ENCODE data around the gene RYR1. TPM values are rescaled to one million over a fixed set of nuclear protein-coding genes. Genes with fewer than 3 reads are reported as not detected.
A peak's percentile ranks its signal among the peaks of the same experiment; 100 is the strongest.

Gene RYR1
- total RNA-seq (2021; fragmentation: NEBNext Ultra II Directional; extraction: Animal tissue kit (Norgen Biotek cat#: 25700)), result 10.7 and 11.8 TPM in 2 replicates
- 5.8 and 12.3 TPM in 2 replicates for polyA plus RNA-seq (2011; rRNA removed)
- polyA plus RNA-seq (2011; cell fraction: cytosol; rRNA removed), result 7.8 TPM
- 53.4 TPM for polyA plus RNA-seq (2011; cell fraction: nucleus; rRNA removed)
- polyA plus RNA-seq (2012, experiment 1 of 2), result 18.4 to 26.0 TPM (median 21.8 TPM) in 4 replicates
- 10.9 TPM for polyA plus RNA-seq (2012, experiment 2 of 2)
- 7.2 TPM for polyA plus RNA-seq (2013, experiment 1 of 2)
- 5.7 TPM for polyA plus RNA-seq (2013, experiment 2 of 2)
- polyA minus RNA-seq (2011; rRNA and poly(A)+ RNA removed), result 8.8 and 9.9 TPM in 2 replicates
- polyA minus RNA-seq (2011; cell fraction: cytosol; rRNA and poly(A)+ RNA removed), result 6.8 TPM
- 27.4 TPM for polyA minus RNA-seq (2011; cell fraction: nucleus; rRNA and poly(A)+ RNA removed)
- long read RNA-seq, experiment 1, partial matches to known transcripts, result 1 of 6 reads
- long read RNA-seq, experiment 1, other reads (novel, unspliced or antisense), result 5 of 6 reads
- long read RNA-seq, experiment 2, partial matches to known transcripts, result 1 of 7 reads
- long read RNA-seq, experiment 2, other reads (novel, unspliced or antisense), result 6 of 7 reads

GRCh38 chr19:38433268-38433733 lies at the start of gene RYR1:
TSS of gene RYR1 (plus strand) at chr19:38433691. CDS start at chr19:38433830, 139 bp downstream.
- no peak within 1 kb of the TSS; the same call in 1 of the 2 replicates for H2BK20ac ChIP-seq (ENCODE audit: low read length)
- POLR2A ChIA-PET (ENCODE audit: partially characterized antibody), result no interaction called here
- H3K36me3 ChIP-seq (ENCODE audit: control insufficient read depth in 2 of 4, insufficient read depth in 4 of 4, low read length in 3 of 4), result no peaks in the 10 kb centered on the region
- H3K23me2 ChIP-seq (ENCODE audit: low read depth, low read length), result peaks cover 8% of the 10 kb centered on the region; the same call in 1 of the 2 replicates
- peak within 1 kb of the TSS in 3 of 4 experiments; percentile 17 to 44 (median 25); a peak in 4 of 7 replicates for H3K9ac ChIP-seq (replicated peaks in 1 of 4; ENCODE audit: extremely low read depth in 1 of 4, low read depth in 3 of 4, low read length in 3 of 4)
- H2BK15ac ChIP-seq (ENCODE audit: low read length), result no peak within 1 kb of the TSS
- peak within 1 kb of the TSS; percentile 96 for H3K4me2 ChIP-seq (ENCODE audit: insufficient read depth in 1 of 2, low read depth in 2 of 2, low read length in 2 of 2)
- no peak within 1 kb of the TSS for H3K14ac ChIP-seq (ENCODE audit: insufficient read length)
- peak within 1 kb of the TSS; percentile 12 for H4K91ac ChIP-seq (replicated peaks; ENCODE audit: insufficient read length, low read length)
- no peak within 1 kb of the TSS; the same call in 1 of the 2 replicates for H2AFZ ChIP-seq (ENCODE audit: low read length)
- H2BK120ac ChIP-seq (replicated peaks; ENCODE audit: low read depth, low read length), result peak within 1 kb of the TSS; percentile 19
- H4K20me1 ChIP-seq (replicated peaks in 1 of 2; ENCODE audit: control insufficient read depth in 1 of 2, insufficient read depth in 2 of 2, low read length in 2 of 2), result no peaks in the 10 kb centered on the region
- peaks cover 5 to 10% (median 7%) of the 10 kb centered on the region in 4 experiments; a peak in 6 of 7 replicates for H3K4me1 ChIP-seq (replicated peaks in 1 of 4; ENCODE audit: control insufficient read depth in 3 of 4, insufficient read depth in 4 of 4, low read length in 3 of 4)
- peak within 1 kb of the TSS; percentile 48; the same call in 1 of the 2 replicates for H2BK5ac ChIP-seq (ENCODE audit: low read depth, low read length)
- no peak within 1 kb of the TSS for H2AK5ac ChIP-seq (ENCODE audit: low read depth, low read length)
- 28% methylated on average over 11 of the region's 20 CpGs; no CpG with 5 or more reads in 1 of the 2 experiments for WGBS, 2 experiments (ENCODE audit: extremely low coverage in 1 of 2, insufficient coverage in 1 of 2, insufficient read length in 1 of 2, insufficient replicate concordance in 2 of 2, low coverage in 1 of 2, low lambda C conversion rate in 2 of 2, missing lambda C conversion rate in 1 of 2)
- H3K18ac ChIP-seq (ENCODE audit: extremely low read depth, low read length), result peak within 1 kb of the TSS; percentile 89
- no peaks in the 10 kb centered on the region for H3K79me1 ChIP-seq (ENCODE audit: low read depth, low read length)
- H3K4me3 ChIP-seq (ENCODE audit: extremely low read depth in 1 of 4, insufficient read depth in 2 of 4, low read depth in 3 of 4, low read length in 4 of 4), result peak within 1 kb of the TSS; percentile 42 to 74 (median 64)
- H4K8ac ChIP-seq (ENCODE audit: extremely low read depth, insufficient read depth, low read length), result no peak within 1 kb of the TSS
- CTCF ChIA-PET (ENCODE audit: partially characterized antibody), result interaction anchor here (1.5 kb wide), 1 partner anchor 31 kb away, joined by 3 read pairs; the partner anchor contains the start of gene FAM98C
- H2BK12ac ChIP-seq (ENCODE audit: low read depth, low read length), result peak within 1 kb of the TSS; percentile 18; the same call in 1 of the 2 replicates
- no peaks in the 10 kb centered on the region for H3K27me3 ChIP-seq (replicated peaks in 1 of 4; ENCODE audit: control insufficient read depth in 3 of 4, extremely low read depth in 1 of 4, insufficient read depth in 3 of 4, low read length in 3 of 4)
- H3K79me2 ChIP-seq (ENCODE audit: control insufficient read depth in 1 of 2, insufficient read depth in 2 of 2, low read length in 2 of 2), result peaks cover 0 to 8% of the 10 kb centered on the region in 2 experiments; a peak in 1 of 4 replicates
- DNase-seq (ENCODE audit: low read depth in 1 of 2, low spot score in 2 of 2), result peak in 1 of 2 experiments; percentile 94
- H3K4ac ChIP-seq (replicated peaks; ENCODE audit: insufficient read length, low read depth, low read length), result no peak within 1 kb of the TSS
- H3K9me3 ChIP-seq (ENCODE audit: insufficient read depth in 2 of 2, low read depth in 1 of 2, low read length in 1 of 2), result no peaks in the 10 kb centered on the region
- H3K23ac ChIP-seq (ENCODE audit: insufficient read length), result no peak within 1 kb of the TSS
- H3K56ac ChIP-seq (replicated peaks; ENCODE audit: insufficient read length, low read depth, low read length), result no peak within 1 kb of the TSS
- peak; percentile 87 for FAIRE-seq
- peak within 1 kb of the TSS; percentile 45 for H3K27ac ChIP-seq (ENCODE audit: low read depth, low read length)
- H4K5ac ChIP-seq (ENCODE audit: insufficient read length, low read depth, low read length), result no peak within 1 kb of the TSS
- TF ChIP-seq CHD2 (IDR thresholded peaks at IDR 0.05; ENCODE audit: low read length) (0 out of 2 replicates have a peak, but pooled peaks have one; percentile 21), SP4 (IDR thresholded peaks at IDR 0.05; ENCODE audit: low read length) (no peak), KDM1A (IDR thresholded peaks at IDR 0.05; ENCODE audit: borderline replicate concordance, low read length) (peak; percentile 98), YY1 (IDR thresholded peaks at IDR 0.05; ENCODE audit: low read depth, low read length) (peak; percentile 42; the same call in 1 of the 2 replicates), GABPA (IDR thresholded peaks at IDR 0.05; ENCODE audit: borderline replicate concordance, insufficient read depth, low read length) (no peak), HDAC6 (IDR thresholded peaks at IDR 0.05; ENCODE audit: low read depth, low read length) (no peak), BCL11A (IDR thresholded peaks at IDR 0.05; ENCODE audit: low read depth in 2 of 2, low read length in 2 of 2) (no peak), TAF1 (IDR thresholded peaks at IDR 0.05; ENCODE audit: low read depth, low read length) (peak; percentile 76), PHF8 (conservative IDR thresholded peaks at IDR 0.05; ENCODE audit: low read depth, low read length) (0 out of 2 replicates have a peak, but pooled peaks have one; percentile 15), TCF12 (IDR thresholded peaks at IDR 0.05; ENCODE audit: low read depth, low read length) (no peak), KDM4A (IDR thresholded peaks at IDR 0.05; ENCODE audit: low read depth, low read length, severe bottlenecking) (no peak)
